Medulla oblongata (tissue), 1 donor: Measurements from ENCODE around the gene NGEF.

ENCODE experiments used
- DNase-seq: peaks from one replicate; pipeline ENCODE4 v3.0.0-alpha.2; 2015; ENCODE audit errors: extremely low spot score

The NGEF gene

DNA sequence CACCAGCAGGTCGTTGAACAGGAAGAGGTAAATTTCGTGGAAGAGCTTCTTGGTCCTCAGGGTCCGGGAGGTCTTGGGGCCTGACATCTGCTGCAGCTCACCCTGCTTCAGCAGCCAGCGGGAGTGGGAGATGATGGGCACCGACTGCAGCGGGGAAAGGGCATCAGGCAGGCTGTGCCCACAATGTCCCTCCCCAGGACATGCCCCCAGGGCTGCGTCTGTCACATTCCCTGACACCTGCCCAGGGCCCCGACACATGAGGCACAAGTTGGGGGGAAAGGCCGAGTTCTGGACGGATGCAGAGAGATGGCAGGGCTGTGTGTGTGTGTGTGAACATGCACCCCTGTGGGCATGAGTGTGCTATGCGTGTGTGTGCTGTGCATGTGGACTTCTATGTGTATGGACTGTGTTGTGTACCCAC lies 129.0 kb downstream of the NGEF start:
- no peak for DNase-seq

DNA sequence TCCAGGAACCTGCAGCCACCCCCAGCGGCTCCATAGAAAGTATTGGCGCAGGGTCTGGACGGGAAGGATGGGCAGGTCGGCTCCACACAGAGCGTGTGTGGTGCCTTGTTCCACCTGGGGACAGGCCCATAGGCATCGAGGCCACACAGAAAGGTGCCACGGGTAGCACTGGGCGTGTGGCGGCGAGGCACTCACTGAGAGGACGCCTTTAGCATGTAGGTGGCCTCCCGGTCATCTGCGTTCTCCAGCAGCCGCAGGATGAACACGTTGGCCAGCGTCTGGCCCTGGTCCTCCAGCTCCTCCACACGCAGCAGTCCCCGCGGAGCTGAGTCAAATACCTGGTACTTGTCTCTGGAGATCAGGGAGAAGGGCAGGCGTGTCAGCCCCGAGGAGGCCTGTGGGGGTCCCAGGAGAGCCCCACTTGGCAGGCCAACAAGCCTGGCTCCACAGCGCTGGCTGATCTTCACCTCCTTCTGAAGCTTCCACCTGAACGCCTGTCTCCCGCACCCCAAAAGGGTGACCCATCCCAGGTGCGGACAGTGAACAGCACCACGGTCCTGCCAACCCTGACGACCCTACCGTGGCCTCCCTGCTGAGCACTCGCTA lies 129.8 kb downstream of the NGEF start:
- no peak for DNase-seq

DNA sequence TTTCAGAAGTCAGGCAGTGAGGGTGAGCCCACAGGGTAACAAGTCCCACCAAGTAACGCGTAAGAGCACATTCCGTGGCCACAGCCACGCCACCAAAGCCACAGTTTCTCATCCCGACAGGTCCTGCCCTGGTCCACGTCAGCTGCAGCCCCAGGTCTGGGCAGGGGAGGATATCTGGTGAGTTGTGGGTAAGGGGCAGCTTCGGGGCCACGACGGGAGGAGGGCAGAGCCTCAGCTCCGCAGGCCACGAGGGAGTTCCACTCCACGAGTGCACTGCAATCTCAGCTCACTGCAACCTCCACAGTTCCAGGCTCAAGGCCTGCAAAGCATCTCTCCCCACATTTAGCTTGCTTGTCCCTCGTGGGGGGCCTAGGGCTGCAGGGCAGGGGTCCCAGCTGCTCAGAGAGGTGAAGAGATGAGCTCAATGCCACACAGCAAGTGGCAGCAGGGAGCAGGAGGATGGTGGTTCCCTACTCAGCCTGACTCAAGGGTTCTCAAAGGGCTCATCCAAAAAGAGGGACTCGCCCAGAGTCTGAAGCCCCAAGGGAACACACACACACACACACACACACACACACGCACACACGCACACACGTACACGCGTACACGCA lies 130.4 kb downstream of the NGEF start:
- DNase-seq = no peak

DNA sequence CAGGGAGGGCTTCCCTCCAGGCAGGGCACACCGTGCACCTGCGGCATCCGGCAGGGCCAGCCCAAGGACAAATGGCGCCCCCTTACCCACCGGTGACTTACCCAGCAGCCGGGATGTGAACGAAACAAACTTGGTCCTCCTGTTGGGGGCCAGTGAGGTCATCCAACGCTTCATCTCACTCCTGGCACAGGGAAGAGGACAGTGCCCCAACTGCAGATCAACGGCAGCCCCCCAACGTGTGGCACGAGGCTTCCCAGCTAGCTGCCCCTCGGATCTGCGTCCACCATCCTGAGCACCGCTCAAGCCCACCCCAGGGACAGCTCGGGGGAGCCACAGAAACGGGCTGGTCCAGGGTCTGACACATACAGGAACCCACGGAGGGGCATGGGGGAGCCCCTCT lies 131.0 kb downstream of the NGEF start:
- DNase-seq = no peak

DNA sequence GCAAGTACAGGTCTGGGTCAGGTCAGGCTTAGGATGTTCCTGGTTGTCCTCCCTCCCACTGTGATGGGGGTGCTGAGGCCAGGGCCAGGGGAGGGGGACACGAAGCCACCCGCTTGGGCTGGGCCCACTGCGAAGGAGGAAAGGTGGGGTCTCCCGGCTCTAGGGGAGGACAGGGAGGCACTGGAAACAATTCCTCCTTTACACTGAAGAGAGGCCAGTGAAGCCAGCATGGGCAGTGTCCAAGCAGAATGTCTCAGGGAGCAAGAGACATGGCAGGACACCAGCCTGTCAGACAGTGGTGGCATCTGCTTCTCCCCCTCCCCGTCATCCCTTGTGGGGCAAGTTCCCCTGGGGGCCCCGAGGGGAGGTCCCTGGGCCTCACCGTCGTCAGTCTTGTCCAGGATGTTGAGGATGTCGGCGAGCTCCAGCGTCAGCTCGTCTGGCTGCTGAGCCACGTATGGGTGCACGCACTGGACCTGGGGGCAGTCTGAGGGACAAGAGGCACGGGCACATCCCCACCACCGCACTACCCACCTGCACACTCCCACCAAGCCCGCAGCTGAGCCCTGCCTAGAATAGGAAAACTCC lies 132.2 kb downstream of the NGEF start:
- DNase-seq = no peak

DNA sequence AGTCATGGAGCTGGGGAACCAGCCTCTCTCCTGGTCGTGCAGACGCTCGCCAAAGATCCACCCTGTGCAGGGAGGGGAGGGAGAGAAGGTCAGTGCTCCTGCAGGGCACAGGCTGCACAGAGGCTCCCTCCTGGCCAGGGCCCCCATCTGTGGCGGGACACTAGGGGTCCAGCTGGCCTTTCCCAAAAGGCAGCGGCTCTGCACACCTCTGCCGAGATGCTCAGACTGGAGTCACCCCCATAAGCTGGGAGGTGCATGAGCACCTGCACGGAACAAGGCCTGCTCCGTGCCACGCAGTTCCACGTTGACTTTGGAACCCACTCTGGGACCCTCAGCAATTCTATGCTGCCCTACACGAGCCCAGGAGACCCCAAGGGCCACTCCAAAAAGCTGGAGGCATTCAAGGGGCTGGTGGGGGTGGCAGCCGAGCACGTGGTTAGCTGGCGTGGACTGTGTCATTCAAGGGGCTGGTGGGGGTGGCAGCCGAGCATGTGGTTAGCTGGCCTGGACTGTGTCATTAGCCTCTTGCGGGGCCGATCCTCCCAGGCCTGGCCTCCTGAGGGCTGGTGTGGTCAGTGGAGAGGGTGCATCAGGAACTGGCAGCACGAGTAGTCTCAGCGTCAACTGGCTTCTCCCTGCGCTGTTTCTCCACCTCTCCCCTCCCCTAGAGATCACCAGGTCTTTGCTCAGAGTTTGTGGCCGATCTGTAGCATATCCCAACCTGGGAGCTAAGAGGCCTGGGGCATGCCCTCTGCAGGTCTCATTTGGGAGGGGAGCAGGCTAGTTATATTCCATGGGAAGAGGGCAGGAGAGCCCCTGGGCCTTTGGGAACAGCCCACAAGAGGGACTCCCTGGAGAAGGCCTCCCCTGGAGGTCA lies 133.2 kb downstream of the NGEF start:
- no peak for DNase-seq

DNA sequence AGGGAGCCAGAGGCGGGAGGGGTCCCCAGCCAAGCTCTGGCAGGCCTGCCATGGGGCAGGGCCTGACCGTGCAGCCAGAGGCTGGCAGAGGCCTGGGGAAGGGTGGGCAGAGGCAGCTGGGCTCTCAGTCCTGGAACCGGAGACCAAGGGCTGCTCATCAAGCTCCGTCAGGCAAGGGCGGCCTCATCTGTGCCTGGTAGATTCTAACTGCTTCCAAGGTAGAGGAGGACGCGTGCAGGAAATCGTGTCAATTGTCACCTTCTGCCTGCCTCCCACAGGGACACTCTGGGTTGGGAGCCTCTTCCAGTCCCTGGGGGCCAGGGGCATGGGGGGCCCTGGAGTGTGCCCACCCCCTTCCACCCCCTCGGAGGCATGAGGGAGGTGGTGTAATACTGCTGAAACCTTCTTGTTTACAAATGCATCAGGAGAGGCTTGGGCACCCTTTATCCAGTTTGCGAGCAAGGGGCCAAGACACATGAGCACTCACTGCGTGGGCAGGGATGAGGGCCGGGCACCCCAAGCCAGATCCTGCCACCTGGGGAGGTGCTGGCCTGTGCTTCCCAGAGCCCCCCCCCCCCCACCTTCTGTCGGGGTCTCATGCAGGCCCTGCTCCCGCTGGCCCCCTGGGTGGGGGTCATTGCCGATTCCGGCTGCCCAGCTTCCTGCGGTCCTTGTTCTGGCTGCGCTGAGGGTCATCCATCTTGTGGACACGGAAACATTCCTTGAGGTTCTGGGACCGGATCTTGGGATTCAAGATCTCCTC lies 134.0 kb downstream of the NGEF start:
- peak; percentile 53 for DNase-seq

DNA sequence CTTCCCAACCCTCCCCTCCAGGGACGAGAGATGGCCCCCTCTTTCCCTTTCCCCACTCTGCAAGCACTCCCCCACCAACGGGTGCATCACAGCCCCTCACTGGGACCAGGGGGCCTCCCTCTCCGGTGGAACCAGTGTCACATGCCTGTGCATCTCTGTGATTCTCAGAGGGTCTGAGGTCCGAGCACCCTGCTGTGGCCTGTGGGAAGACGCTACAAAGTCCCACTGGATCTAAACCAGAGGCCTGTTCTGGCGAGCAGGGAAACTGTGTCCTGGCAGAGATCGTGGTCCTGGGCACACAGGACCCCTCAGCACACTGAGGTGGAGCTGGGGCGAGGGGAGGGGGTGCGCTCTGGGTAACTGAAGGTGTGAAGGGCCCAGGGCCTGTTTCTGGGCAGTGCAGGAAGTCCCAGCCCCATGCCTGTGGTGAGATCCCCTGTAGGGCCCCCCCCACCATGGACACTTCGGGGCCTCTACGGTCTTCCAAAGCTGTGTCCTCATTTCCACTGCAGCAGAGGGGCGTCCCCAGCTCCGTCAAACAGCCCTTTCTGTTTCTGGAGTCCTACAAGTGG lies 135.0 kb downstream of the NGEF start:
- no peak for DNase-seq

DNA sequence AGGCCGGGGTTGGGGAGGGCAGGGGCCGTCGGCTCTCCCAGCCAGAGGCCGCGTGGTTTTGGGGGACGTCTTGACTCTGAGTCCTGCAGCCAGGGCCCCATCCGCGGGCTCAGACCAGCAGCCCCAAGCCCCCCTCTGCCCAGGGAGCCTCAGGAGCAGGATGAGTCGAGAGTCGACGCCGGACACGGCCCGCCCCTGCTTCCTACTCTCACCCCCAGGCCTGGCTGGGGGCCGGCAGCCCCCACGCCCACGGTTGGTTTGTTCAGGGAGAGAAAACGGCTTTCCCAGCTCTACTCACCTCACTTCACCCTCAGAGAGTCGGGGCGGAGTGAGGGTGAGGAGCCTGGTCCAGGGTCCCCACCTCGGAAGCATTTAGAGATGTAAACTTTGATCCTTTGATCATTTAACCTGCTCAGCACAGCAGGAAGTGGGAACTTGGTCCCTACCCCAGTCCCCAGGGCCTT lies 136.0 kb downstream of the NGEF start:
- no peak for DNase-seq

DNA sequence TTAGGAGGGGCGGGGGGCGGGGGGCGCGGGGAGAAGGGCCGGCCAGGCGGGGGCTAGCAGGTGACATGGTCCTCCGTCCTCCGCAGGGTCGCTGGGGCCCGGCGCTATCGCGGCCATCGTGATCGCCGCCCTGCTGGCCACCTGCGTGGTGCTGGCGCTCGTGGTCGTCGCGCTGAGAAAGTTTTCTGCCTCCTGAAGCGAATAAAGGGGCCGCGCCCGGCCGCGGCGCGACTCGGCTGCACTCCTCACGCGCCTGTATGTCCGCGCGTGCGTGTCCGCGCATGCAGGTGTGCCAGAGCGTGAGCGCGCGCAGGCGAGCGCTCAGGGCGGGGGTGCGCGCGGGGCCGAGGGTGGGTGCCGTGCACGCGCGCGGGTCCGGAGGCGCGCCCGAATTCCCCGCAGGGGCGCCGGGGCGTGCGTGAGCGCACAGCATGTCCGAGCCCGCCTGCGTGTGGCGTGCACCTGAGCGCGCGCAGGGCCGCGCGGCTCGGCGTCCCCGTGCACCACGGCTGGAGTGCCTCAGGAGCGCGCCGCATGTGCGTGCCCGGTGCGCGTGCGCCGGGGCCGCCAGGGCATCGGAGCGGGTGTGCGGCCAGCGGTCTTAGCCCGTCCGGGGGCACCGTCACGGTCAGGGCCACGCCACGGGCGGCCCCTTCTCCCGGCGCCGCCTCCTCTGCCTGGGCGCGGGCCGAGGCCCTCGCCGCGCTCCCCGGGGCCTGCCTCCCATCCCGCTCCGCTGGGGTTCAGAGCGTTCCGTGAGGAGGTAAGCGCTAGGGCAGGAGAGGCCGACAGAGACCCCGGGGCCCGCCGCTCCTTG lies 136.7 kb downstream of the NGEF start:
- DNase-seq = no peak

DNA sequence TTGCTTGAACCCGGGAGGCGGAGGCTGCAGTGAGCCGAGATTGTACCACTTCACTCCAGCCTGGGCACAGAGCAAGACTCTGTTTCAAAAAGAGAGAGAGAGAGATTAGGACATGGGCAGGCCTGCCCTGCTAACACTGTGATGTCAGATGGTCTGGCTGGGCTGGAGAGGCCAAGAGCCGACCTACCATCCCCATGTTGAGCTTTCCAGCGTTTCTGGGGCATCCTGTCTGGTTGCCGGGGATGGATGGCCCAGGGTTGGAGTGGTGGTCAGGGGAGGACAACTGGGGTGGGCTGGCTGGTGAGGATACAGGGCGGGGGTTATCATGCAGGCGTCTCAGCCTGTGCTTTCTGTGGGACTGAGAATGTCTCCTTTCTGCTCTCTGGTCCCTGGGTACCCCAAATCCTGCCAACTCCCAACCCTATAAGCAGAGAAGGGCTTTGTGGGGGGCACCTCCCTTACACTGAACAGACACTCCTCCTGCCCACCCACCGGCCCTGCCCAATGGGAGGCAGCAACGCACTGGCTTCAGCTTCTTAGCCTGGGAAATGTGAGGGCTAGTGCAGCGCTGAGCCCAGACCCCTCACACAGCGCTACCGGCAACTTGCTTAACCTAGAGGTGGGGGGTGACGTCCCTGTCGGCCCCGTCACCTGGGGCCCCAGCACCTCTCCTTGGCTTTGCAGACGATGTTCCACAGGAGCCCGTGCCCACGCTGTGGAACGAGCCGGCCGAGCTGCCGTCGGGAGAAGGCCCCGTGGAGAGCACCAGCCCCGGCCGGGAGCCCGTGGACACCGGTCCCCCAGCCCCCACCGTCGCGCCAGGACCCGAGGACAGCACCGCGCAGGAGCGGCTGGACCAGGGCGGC lies 137.6 kb downstream of the NGEF start:
- DNase-seq = peak; percentile 78

DNA sequence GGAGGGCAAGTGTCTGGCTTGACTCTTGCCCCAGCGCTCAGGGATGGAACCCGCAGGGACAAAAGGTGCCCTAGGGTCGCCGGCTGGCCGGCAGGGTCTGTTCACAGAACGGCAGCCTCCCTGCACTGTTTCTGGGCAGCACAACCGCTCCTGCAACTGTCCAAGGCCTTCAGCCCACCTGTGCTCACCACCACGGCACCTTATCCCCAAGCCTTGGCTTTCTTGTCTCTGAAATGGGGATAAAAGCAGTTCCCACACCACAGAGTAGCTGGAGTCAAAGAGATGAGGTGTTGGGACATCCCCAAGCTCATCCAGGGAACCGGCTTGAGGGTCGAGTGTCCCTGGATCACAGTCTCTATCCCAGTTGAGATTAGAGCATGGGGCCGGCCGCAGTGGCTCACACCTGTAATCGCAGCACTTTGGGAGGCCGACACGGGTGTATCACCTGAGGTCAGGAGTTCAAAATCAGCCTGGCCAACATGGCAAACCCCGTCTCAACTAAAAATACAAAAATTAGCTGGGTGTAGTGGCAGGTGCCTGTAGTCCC lies 138.3 kb downstream of the NGEF start:
- DNase-seq = no peak

DNA sequence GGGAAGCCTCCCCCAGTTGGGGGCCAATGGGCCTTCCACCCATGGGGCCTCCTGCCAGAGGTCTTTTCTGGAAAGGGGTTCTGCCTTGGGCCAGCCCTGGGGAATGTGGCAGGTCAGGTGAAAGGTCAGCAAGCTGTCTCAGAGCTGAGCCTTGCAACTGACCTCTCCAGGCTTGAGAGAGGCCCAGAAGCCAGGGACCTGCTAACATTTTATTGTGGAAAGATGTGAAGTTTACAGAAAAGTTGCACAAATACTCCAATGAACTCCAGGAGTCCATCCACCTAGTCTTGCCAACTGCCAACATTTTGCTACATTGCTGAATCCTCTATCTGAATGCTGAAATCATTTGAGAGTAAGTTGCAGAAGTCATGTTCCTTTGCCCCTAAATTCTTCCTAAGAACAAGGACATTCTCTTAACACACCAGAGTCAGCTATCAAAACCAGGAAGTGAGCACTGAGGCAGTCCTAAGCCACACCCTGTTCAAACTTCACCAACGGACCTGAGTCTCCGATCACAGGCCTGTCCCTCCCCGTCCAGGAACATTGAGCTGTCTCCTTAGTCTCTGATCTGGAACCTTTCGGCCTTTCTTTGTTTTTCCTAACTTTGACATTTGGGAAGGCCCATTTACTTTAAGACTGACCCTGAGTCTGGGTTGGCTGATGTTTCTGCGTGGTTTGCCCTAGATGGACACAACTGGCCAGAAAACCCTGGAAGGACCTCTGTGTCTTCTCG lies 139.0 kb downstream of the NGEF start:
- DNase-seq = no peak

DNA sequence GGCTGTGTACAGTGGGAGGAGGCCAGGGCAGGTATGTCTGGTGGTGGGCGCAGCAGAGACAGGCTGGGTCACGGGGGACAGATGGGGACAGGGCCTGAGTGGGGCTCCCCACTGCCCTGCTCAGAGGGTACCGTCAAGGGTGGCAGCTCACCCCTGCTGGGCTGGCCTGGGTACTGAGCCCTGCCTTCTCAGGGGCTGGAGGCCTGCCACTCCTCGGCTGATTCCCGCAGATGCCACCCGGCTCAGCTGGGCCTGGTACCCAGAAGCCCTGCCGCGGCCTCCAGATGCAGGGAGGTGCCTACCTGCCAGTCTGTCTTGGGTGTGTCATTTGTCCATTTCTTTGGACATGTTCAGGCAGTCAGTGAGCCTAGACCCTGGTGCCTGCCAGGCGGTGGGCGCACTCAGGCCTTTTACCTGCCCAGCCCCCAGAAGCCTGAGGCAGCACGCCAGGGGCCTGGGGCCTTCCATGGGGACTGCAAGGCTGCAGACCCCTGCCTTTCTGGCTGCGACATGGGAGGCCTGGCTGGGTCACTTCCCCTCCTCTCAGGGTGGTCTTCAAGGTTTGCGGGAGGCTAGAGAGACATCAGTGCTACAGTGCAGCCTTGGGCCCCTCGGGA lies 139.7 kb downstream of the NGEF start:
- DNase-seq = no peak

DNA sequence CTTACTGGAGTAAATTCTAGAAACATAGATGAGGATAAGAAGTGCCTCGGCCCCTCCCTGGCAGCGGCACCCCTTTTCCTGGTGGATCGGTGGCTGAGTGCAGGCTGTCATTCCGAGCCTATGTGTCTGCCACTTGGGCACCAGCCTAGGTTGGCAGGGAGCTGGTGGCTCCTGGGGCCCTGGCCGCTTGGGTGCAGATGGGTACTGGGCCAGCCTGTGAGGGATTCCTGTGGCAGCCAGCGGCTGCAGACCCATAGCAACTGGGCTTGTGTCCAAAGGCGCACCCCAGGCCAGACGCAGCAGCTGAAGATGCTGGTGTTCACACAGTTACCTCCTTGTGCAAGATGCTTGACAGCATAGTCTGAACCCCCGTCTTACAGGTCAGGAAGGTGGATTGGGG lies 140.2 kb downstream of the NGEF start:
- peak; percentile 70 for DNase-seq

DNA sequence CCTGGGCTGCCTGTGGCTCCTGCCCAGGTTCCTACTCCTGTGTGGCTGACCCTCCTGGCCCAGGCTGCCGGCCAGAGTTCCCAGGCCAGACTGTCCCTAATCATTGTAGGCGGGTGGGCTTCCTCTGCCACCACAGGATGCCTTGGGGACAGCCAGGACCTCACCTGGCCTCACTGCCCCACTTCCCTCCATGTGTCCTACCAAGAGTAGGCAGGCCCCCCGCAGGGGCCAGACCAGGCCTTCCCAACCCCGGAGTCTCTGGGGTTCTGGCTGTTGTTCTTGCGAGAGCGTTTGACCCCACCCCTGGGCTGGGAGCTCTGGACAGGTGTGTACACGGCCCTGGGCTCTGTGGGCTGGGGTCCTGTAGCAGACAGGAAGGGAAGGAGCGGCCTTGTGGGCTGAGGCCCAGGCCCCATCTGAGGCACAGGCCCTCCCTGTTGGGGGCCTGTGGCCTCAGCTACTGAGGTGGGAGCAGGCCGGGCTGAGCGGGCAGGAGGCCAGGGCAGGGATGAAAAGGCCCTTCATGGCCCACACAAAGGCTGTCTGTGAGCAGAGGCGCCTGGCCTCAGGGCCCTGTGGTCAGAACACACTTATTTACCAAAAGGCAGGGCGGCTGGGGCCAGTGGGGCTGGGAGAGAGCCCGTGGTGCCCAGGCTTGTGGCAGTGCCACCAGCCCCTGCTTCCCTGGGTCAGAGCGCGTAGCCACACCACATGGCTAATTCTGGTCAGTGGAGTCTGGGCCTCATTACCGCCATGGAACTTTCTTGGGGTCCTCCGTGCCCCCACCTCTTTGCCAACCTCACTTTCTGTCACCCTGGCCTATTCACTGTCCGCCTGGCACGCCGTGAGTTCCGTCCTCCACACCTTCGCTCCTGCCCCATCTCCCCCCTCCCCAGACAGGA lies 141.0 kb downstream of the NGEF start:
- DNase-seq = peak; percentile 96

DNA sequence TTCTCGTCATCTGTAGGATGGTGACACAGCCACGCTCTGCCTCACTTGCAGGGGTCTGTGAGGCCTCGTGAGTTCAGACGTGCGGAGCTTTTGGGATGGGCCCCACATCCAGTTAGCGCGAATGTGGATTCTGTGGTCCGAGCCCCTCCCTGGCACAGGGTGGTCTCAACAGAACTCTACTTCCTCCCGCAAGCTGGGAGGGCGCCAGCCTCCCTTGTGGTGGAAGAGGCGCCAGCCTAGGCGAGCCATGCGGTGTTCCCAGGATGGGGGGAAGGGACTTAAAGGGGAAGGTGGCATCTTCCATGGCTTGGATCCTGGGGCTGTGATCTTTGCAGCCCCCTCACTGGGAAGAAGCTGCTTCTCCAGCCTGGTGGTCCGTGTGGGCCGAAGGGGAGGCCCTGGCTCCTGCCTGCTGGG lies 141.6 kb downstream of the NGEF start:
- DNase-seq = peak; percentile 59
